Mesothelial cell of epicardium (in vitro differentiated cells): ENCODE measurements around the gene UBXN11. TPM values are rescaled to one million over a fixed set of nuclear protein-coding genes. Genes with fewer than 3 reads are reported as not detected.

Source experiments
- DNase-seq, 2 experiments: peaks; one replicate each; pipeline ENCODE4 v3.0.0; 2021; ENCODE audit warnings: low spot score in 2 of 2; ENCODE audit not compliant: unreplicated experiment in 2 of 2
- H3K27ac Mint-ChIP-seq: 2 replicates; pipeline ENCODE4 v1.8.0; 2021; ENCODE audit warnings: mixed read lengths
- H3K27me3 Mint-ChIP-seq: 2 replicates; pipeline ENCODE4 v1.8.0; 2021; ENCODE audit warnings: low read depth, mixed read lengths
- H3K36me3 Mint-ChIP-seq: 2 replicates; pipeline ENCODE4 v1.8.0; 2021; ENCODE audit warnings: mixed read lengths
- H3K4me1 Mint-ChIP-seq: 2 replicates; pipeline ENCODE4 v1.8.0; 2021; ENCODE audit warnings: mixed read lengths
- H3K4me3 Mint-ChIP-seq: 2 replicates; pipeline ENCODE4 v1.8.0; 2021; ENCODE audit warnings: mild to moderate bottlenecking, moderate library complexity, mixed read lengths
- H3K9me3 Mint-ChIP-seq: 2 replicates; pipeline ENCODE4 v1.8.0; 2021; ENCODE audit warnings: mixed read lengths
- total RNA-seq: library from RNA; stranded (reverse); gene quantifications from 3 replicates; pipeline ENCODE4 v1.2.1, GENCODE V29; 2021
- TF ChIP-seq, protein P1 (sequence below): fragments of 200-600 bp; sonication (generic); IDR thresholded peaks from one replicate; pipeline ENCODE4 v1.5.0; 2021; ENCODE audit warnings: antibody characterized with exemption; ENCODE audit not compliant: unreplicated experiment

UBXN11 gene, protein sequence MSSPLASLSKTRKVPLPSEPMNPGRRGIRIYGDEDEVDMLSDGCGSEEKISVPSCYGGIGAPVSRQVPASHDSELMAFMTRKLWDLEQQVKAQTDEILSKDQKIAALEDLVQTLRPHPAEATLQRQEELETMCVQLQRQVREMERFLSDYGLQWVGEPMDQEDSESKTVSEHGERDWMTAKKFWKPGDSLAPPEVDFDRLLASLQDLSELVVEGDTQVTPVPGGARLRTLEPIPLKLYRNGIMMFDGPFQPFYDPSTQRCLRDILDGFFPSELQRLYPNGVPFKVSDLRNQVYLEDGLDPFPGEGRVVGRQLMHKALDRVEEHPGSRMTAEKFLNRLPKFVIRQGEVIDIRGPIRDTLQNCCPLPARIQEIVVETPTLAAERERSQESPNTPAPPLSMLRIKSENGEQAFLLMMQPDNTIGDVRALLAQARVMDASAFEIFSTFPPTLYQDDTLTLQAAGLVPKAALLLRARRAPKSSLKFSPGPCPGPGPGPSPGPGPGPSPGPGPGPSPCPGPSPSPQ
- 28.3 to 29.6 TPM (median 29.6 TPM) in 3 replicates for total RNA-seq

DNA sequence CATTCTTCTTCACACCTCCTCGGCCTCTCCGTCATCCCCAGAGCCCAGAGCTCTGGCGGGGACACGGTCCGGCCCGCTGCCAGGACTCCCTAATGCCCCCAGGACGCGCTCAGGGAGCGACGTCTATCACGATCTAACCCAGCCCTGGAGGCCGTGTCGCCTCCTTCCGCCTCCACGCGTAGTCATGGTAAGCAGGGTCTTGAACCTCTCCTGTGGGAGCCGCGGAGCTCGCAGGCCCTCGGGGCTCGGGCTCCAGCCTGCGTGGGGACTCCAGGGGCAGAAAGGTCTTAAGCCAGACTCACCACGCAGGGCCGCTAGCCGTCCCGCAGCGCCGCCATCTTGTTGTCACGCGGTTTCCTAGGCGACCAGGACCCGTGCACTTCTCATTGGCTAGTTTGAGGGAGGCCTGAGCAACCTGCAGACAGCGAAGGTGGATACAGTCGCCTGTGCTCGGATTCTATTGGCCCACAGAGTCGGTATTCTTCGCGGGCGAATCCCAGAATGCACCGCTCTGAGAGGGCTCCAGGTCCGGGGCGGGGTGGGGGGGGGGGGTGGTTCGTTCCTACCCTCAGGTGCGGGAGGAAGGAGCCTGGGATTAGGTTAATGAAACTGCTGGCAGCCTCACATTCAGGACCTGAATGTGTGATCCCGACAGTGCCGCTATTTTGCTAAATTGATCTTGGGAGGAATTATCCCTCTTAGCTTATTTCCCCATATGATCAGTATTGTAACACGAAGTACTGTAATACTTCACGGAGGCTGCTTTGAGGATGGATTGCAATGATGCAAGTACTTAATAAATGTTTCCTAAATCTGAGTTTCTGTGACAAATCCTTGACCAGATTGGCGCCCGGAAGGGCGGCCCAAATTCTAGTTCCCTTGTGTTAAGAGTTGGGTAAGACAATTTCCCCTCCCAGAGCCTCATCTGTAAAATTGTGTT is at the start of gene UBXN11:
Gene UBXN11 (minus strand): TSS at position 347 of the 940 bp plus-strand sequence. CDS start 3,753 bp downstream, outside the sequence.
- peaks cover 14% of the 10 kb centered on the region for H3K4me1 Mint-ChIP-seq
- H3K27ac Mint-ChIP-seq = peak within 1 kb of the TSS; percentile 95
- TF ChIP-seq, protein P1, sequence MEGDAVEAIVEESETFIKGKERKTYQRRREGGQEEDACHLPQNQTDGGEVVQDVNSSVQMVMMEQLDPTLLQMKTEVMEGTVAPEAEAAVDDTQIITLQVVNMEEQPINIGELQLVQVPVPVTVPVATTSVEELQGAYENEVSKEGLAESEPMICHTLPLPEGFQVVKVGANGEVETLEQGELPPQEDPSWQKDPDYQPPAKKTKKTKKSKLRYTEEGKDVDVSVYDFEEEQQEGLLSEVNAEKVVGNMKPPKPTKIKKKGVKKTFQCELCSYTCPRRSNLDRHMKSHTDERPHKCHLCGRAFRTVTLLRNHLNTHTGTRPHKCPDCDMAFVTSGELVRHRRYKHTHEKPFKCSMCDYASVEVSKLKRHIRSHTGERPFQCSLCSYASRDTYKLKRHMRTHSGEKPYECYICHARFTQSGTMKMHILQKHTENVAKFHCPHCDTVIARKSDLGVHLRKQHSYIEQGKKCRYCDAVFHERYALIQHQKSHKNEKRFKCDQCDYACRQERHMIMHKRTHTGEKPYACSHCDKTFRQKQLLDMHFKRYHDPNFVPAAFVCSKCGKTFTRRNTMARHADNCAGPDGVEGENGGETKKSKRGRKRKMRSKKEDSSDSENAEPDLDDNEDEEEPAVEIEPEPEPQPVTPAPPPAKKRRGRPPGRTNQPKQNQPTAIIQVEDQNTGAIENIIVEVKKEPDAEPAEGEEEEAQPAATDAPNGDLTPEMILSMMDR = no peak
- peak; percentile 83 to 89 for DNase-seq
- no peaks in the 10 kb centered on the region for H3K27me3 Mint-ChIP-seq
- H3K4me3 Mint-ChIP-seq = peak within 1 kb of the TSS; percentile 98
- no peaks in the 10 kb centered on the region for H3K9me3 Mint-ChIP-seq
- H3K36me3 Mint-ChIP-seq = no peaks in the 10 kb centered on the region

DNA sequence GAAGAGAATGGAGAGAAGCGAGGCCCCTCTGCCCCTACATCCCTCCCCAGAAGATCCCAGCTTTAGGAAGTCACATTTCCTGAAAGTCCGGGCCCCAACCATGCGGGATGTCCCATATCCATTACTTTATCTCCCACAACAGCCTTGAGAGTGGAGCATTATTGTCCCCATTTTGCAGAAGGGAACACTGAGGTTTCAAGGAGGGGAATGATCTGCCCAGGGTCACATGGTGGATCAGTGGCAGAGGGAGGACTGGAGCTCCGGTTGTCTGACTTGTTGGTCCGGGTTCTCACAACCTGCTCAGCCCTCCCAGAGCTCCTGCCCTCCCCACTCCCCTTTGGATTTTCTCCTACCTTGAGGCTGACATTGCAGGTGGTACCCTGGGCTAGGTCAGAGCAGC is 49.7 kb upstream of the UBXN11 start:
- Mint-ChIP-seq H3K27me3 (peaks cover 40% of the 10 kb centered on the region), H3K9me3 (no peaks in the 10 kb centered on the region), H3K4me1 (peaks cover 47% of the 10 kb centered on the region), H3K36me3 (no peaks in the 10 kb centered on the region), H3K27ac (no peak overlapping the region), H3K4me3 (no peak overlapping the region)
- no peak for DNase-seq
- TF ChIP-seq, protein P1 = no peak

DNA sequence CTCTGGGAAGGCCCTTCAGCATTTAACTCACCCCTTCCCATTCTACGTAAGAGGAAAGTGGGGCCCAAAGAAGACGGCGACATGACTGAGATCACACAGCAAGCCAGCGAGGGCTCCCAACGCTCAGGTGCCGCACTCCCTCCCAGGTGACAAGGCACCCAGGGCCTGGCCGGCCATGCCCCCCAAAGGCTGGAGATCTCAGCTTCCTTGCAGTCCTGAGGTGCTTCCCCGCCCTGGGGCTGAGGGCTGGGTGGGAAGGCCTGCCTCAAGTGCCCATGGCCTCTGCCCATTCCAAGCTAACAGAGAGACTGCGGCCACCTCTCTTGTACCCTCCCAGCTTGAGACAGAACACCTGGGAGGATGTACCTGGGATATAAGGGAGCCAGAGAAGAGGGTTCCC is 48.5 kb upstream of the UBXN11 start:
- Mint-ChIP-seq H3K27me3 (peaks cover 28% of the 10 kb centered on the region), H3K27ac (no peak overlapping the region), H3K36me3 (no peaks in the 10 kb centered on the region), H3K4me1 (peaks cover 41% of the 10 kb centered on the region), H3K9me3 (no peaks in the 10 kb centered on the region), H3K4me3 (no peak overlapping the region)
- TF ChIP-seq, protein P1 = no peak
- no peak for DNase-seq

DNA sequence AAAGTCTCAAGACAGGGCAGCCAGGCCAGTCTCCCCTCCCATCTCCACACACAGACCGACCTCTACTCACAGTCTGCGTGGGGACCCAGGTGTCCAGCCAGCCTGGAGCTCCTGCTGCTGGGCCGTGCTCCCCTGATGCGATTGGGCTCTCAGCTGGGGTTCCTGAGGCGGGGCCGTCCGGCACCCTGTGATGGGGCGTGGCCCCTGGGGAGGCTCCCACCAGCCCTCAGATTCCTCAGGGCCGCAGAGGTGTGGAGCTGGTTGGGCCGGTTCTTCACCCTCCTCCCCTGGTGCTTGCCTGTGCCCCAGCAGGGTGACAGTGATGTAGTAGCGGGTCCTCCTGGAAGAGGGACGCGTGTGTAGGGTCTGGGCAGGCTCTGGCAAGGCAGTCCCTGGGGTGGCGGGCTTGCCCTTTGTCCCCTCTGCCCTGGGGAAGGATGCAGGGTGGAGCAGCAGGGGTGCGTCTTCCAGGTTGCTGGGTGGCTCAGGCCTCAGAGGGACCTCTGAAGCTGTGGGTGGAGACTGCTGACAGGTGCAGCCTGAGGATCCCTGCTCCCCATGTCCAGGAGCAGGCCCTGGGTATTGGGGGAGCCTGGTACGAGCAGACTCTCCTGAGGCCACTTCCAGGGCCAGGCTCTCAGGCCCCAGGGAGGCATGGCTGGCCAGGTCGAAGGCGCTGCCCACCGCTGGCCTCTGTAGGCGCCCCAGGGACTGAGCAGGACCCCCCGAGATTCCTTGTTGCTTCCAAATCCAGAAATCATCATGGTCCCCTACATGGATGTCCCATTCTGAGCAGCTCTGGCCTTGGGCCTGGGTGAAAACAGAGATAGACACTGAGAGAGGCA is 47.8 kb upstream of the UBXN11 start, which contains the start of gene CRYBG2:
Gene CRYBG2 (minus strand): TSS at position 155 of the 845 bp plus-strand sequence. CDS start 7,473 bp downstream, outside the sequence.
- DNase-seq = peak; percentile 60 to 70
- Mint-ChIP-seq H3K27me3 (peaks cover 21% of the 10 kb centered on the region), H3K9me3 (no peaks in the 10 kb centered on the region), H3K4me3 (peak within 1 kb of the TSS; percentile 28), H3K27ac (peak within 1 kb of the TSS; percentile 75), H3K4me1 (peaks cover 41% of the 10 kb centered on the region), H3K36me3 (no peaks in the 10 kb centered on the region)
- TF ChIP-seq, protein P1 = no peak
